Effector memory CD8-positive, alpha-beta T cell (primary cell): Measurements from ENCODE around the gene VMO1.

Experiments
- ATAC-seq: fragments of 150-1000 bp; cut with Tn5 transposase; replicated peaks from 2 replicates; pipeline ENCODE4 v1.10.0; 2021; ENCODE audit warnings: mild to moderate bottlenecking, moderate library complexity
- DNase-seq, 3 experiments: peaks; one replicate each; pipeline ENCODE4 v3.0.0; 2021
- H3K27ac Mint-ChIP-seq, 2 donors: one replicate each; pipeline ENCODE4 v1.8.0; 2022; ENCODE audit warnings: mild to moderate bottlenecking in 2 of 2, mixed read lengths in 2 of 2, moderate library complexity in 2 of 2
- H3K27me3 Mint-ChIP-seq, 2 donors: one replicate each; pipeline ENCODE4 v1.8.0; 2022; ENCODE audit warnings: mixed read lengths in 2 of 2
- H3K36me3 Mint-ChIP-seq: one replicate; pipeline ENCODE4 v1.8.0; 2022; ENCODE audit warnings: mild to moderate bottlenecking, moderate library complexity, mixed read lengths; ENCODE audit not compliant: insufficient read depth
- H3K4me1 Mint-ChIP-seq, 2 donors: one replicate each; pipeline ENCODE4 v1.8.0; 2022; ENCODE audit warnings: low read depth in 2 of 2, mixed read lengths in 2 of 2
- H3K4me3 Mint-ChIP-seq, 2 donors: one replicate each; pipeline ENCODE4 v1.8.0; 2022; ENCODE audit warnings: mild to moderate bottlenecking in 2 of 2, mixed read lengths in 2 of 2, moderate library complexity in 2 of 2
- H3K9me3 Mint-ChIP-seq, 2 donors: one replicate each; pipeline ENCODE4 v1.8.0; 2022; ENCODE audit warnings: mixed read lengths in 2 of 2

The VMO1 gene

DNA sequence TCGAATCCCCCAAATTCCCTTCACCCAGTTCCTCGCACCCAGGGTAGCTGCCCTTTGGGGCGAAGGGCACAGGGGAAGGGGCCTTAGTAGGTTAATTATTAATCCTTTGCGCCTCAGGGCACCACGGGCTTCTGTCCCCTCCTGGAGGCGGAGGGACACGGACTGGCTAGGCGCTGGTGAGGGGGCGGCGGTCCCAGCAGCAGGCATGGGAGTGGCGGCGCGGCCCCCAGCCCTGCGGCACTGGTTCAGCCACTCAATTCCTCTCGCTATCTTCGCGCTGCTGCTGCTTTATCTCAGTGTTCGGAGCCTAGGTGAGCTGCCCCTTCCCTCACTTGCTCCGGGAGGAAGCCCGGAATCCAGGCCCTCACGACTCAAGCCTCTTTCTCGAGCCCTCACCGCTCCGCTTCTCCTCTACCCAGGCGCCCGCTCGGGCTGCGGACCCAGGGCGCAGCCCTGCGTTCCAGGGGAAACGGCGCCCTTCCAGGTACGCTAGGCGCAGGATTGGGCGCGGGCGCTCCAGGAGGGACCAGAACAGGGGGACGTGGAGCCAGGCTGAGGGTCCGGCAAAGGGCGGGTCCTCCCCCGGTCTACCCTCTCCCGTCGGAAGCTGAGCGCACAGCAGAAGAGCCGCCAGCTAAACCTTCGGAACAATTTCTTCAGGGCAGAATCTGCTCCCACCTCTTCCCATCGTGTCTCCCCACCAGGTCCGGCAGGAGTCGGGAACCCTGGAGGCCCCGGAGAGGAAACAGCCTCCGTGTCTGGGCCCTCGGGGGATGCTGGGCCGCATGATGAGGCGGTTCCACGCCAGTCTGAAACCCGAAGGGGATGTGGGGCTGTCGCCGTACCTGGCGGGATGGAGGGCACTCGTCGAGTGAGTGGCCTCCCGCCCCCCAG is 2.9 kb upstream of the VMO1 start, which contains the start of gene GLTPD2:
Gene GLTPD2, plus strand, starts transcription at position 158 of the 894 bp plus-strand sequence. Its CDS starts 48 bp downstream, at position 206.
- H3K4me3 Mint-ChIP-seq, result peak within 1 kb of the TSS; percentile 91
- ATAC-seq (no peak), DNase-seq (no peak)
- H3K4me1 Mint-ChIP-seq, result peaks cover 14 to 18% of the 10 kb centered on the region in 2 donors
- peak within 1 kb of the TSS; percentile 94 to 95 for H3K27ac Mint-ChIP-seq
- H3K27me3 Mint-ChIP-seq, result peaks cover 16 to 39% of the 10 kb centered on the region in 2 donors
- H3K9me3 Mint-ChIP-seq, result no peaks in the 10 kb centered on the region
- peaks cover 5% of the 10 kb centered on the region for H3K36me3 Mint-ChIP-seq

DNA sequence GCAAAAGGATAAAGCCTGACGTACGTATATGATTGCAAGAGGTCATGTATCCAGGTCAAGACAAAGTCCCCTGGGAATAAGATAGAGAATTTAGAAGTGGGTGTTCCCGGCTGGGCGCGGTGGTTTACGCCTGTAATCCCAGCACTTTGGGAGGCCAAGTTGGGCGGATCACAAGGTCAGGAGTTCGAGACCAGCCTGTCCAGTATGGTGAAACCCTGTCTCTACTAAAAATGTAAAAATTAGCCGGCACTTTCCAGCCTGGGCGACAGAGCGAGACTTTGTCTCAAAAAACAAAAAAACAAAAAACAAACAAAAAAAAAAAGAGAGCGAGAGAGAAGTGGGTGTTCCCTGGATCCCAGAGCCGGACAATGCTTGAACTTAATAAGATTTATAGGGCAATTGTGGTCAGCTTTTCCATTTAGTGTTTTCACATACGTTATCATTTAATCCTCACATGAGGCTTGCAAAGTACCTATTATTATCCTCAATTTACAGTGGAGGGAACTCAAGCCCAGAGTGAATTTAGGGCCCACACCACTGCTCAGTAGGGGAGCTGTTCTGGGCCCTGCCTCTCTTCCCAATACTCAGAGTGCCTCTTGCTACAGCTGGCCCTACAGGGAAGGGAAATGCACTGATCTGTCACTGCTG is 2.1 kb upstream of the VMO1 start:
- Mint-ChIP-seq H3K27me3 (peaks cover 23 to 46% of the 10 kb centered on the region in 2 donors), H3K27ac (peak overlapping the region; percentile 38 to 75), H3K4me3 (peak overlapping the region; percentile 66 to 91), H3K4me1 (peaks cover 14 to 18% of the 10 kb centered on the region in 2 donors), H3K36me3 (peaks cover 5% of the 10 kb centered on the region), H3K9me3 (no peaks in the 10 kb centered on the region)
- no peak for ATAC-seq
- no peak for DNase-seq

DNA sequence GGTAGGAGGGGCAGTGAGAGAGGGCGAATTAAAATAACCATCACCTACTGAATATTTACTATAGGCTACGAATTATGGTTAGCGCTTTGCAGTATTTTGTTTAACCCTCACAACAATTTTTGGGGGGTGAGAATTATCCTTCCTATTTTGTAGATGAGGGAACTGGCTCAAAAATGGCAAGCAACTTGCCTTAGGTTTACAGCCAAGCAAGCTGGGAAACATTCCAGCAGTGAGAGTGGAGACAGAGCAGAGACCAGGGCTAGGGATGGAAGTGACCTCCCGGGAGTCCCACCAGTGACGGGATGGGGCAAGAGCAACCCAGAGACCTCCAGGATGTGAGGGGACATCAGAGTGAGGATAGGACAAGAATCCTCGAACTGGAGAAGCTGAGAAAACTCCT is 352 bp upstream of the VMO1 start:
- DNase-seq (no peak), ATAC-seq (no peak)
- Mint-ChIP-seq H3K27me3 (peaks cover 32 to 58% of the 10 kb centered on the region in 2 donors), H3K4me3 (peak overlapping the region in 1 of 2 donors; percentile 24), H3K4me1 (peaks cover 19 to 21% of the 10 kb centered on the region in 2 donors), H3K27ac (no peak overlapping the region), H3K36me3 (peaks cover 5% of the 10 kb centered on the region), H3K9me3 (no peaks in the 10 kb centered on the region)

DNA sequence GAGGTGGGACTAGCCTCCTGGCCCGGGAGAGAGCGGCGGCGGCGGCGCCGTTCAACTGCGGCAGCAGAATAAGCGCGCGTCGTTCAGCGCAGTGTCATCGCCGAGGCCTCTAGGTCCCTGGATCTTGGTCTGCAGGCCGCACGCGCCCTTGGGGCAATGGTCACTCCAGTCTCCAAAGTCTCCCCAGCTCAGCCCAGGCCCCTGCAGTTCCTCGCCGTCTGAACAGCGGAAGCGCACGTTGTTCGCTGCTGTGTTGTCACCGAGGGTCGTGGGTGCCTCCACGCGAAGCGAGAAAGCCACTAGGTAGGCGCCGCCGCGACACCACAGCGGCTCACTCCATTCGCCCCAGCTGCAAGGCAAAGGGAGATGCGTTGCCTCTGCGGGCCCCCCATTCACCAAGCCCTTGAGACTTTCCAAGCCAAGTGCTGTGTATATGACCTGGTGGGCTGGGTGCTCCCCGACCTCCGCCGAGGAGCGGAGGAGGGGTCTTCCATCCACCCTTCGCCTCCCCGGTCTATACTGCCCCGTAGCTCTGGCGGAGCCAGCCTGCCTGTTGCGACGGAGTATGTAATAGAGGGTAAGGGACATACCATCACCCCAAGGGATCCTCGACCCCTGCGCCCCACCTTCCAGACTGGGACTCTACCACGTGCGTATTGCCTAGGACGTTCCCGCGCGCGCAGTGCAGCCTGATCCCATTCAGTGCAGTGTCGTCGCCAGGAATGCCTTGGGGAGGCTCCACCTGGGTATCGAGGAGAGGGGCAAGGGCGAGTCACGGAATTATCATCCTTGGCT is 656 bp downstream of the VMO1 start:
- Mint-ChIP-seq H3K9me3 (no peaks in the 10 kb centered on the region), H3K36me3 (peaks cover 4% of the 10 kb centered on the region), H3K4me3 (peak overlapping the region; percentile 31 to 33), H3K27me3 (peaks cover 36 to 64% of the 10 kb centered on the region in 2 donors), H3K27ac (no peak overlapping the region), H3K4me1 (peaks cover 15 to 18% of the 10 kb centered on the region in 2 donors)
- no peak for DNase-seq
- no peak for ATAC-seq

DNA sequence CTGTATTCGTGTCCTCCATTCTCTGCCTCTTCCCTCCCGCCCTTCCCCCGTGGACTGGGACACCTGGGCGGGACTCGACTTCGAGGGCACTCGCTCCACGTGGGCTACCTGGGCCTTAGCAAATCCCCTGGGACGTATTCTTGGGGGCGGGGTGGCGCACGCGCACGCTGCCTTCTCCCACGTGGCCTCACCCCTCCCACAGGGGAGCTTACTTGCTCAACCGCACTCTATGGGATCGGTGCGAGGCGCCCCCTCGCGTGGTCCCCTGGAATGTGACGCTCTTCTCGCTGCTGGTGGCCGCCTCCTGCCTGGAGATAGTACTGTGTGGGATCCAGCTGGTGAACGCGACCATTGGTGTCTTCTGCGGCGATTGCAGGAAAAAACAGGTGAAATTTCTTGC is 3.5 kb downstream of the VMO1 start:
- peaks cover 9 to 15% of the 10 kb centered on the region in 2 donors for H3K4me1 Mint-ChIP-seq
- ATAC-seq (peak; percentile 24), DNase-seq (no peak)

DNA sequence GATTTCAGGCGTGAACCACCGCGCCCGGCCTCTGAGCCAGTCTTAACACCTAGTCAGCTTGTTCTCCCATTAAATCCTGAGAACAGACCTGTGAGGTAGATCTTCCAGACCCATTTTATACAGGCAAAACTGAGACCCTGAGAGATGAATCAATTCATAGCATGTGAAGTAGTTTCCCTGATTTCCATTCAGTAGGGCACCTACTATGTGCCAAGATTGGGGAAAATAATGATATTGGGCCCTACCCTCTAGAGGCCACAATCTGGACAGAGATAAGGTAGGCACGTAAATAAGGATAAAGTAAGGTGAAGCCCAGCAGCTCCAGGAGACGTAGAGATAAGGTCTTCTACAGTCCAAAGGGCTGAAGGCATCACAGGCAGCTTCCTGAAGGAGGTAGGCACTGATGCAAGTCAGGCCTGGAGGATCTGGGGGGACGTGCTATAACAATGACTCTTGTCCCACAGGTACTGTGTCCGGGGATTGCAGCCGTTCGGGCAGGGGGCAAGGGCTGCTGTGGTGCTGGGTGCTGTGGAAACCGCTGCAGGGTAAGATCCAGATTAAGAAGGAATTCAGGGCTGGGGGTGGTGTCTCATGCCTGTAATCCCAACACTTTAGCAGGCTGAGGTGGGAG is 5.7 kb downstream of the VMO1 start:
- Mint-ChIP-seq H3K9me3 (no peaks in the 10 kb centered on the region), H3K36me3 (no peaks in the 10 kb centered on the region), H3K27ac (no peak overlapping the region), H3K4me3 (no peak overlapping the region), H3K27me3 (peaks cover 34 to 49% of the 10 kb centered on the region in 2 donors), H3K4me1 (peaks cover 4 to 5% of the 10 kb centered on the region in 2 donors)
- DNase-seq, result no peak
- no peak for ATAC-seq

More for the DNA sequence above, 3.5 kb downstream of the VMO1 start:
- Mint-ChIP-seq H3K27me3 (peaks cover 47 to 71% of the 10 kb centered on the region in 2 donors), H3K9me3 (no peaks in the 10 kb centered on the region), H3K4me3 (no peak overlapping the region), H3K36me3 (no peaks in the 10 kb centered on the region), H3K27ac (no peak overlapping the region)

DNA sequence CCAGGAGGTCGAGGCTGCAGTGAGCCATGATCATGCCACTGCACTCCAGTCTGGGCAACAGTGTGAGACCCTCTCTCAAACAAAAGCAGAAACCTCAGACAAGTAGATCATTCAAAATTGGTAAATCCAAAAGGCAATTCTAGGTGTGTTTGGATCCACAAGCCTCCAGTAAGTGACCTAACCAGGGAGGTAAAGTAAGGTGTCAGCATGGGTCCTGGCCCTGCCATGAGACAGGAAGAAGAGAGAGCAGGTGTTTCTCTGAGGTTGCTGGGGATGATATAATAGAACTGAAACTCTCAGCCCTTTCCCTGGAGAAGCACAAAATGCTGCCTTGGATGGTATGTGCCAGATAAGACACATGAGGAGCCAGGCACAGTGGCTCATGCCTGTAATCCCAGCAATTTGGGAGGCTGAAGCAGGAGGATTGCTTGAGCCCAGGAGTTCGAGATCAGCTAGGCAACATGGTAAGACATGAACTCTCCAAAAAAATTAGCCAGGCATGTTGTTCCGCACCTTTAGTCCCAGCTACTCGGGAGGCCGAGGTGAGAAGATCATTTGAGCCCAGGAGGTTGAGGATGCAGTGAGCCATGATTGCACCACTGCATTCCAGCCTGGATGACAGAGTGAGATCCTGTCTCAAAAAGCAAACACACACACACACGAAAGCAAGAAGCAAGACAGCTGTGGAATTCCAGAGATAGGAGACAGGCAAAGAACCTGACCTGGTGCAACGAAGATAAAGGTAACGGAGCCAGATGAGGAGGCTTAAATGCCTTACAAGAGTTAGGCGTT is 8.0 kb downstream of the VMO1 start:
- Mint-ChIP-seq H3K27ac (peak overlapping the region in 1 of 2 donors; percentile 6), H3K4me3 (no peak overlapping the region), H3K27me3 (peaks cover 32 to 38% of the 10 kb centered on the region in 2 donors), H3K36me3 (no peaks in the 10 kb centered on the region), H3K9me3 (no peaks in the 10 kb centered on the region), H3K4me1 (peaks cover 3 to 4% of the 10 kb centered on the region in 2 donors)
- DNase-seq, result no peak
- ATAC-seq, result no peak

DNA sequence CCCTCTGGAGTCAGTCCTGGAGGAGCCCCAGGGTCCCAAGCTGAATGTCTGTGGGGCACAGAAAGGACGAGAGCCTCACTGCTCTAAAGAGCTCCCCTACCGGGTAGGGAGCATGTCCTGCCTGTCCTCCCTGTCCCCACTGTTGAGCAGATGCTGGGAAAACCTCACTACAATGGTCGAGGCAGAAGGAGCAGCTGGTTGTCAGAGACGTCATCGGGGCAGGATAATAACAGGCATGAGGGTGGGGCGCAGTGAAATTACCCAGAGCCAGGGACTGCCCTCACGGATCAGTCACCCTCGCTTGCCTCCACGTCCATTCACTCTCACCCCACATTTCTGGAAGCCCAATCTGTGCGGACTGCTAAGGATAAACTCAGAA is 13.9 kb downstream of the VMO1 start:
- peaks cover 4% of the 10 kb centered on the region for H3K36me3 Mint-ChIP-seq
- peaks cover 17 to 40% of the 10 kb centered on the region in 2 donors for H3K27me3 Mint-ChIP-seq
- no peak for DNase-seq
- no peaks in the 10 kb centered on the region for H3K9me3 Mint-ChIP-seq
- H3K4me3 Mint-ChIP-seq, result no peak overlapping the region
- no peak overlapping the region for H3K27ac Mint-ChIP-seq
- peaks cover 5 to 6% of the 10 kb centered on the region in 2 donors for H3K4me1 Mint-ChIP-seq
- no peak for ATAC-seq

DNA sequence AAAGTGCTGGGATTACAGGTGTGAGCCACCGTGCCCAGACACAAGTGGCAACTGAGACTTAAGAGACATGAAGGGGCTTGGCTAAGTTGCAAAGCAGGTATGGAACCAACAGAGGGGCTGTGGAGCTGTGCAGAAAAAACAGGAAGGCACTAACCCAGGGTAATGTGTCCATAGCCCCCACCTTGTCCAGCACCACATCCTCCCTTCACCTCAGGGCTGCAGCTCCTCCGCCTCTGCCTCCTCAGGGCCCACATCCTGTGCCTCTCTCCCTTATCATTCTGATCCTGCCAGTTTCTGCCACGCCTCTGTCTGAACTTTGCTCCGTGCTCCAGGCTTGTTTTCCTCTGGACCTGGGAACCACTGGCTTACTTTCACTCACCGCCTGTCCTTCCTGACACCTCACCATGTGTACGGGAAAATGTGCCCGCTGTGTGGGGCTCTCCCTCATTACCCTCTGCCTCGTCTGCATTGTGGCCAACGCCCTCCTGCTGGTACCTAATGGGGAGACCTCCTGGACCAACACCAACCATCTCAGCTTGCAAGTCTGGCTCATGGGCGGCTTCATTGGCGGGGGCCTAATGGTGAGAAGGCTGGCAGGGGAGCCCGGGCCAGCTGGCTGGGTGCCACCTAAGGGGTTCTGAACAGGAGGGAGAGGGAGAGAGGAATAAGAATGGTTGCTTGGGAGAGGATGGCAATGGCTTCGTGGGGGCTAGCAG is 14.5 kb downstream of the VMO1 start, which contains the start of gene TM4SF5:
Gene TM4SF5, plus strand, starts transcription at position 368 of the 716 bp plus-strand sequence. Its CDS starts 37 bp downstream, at position 405.
- DNase-seq (no peak), ATAC-seq (peak; percentile 36)
- Mint-ChIP-seq H3K36me3 (peaks cover 6% of the 10 kb centered on the region), H3K9me3 (no peaks in the 10 kb centered on the region), H3K27me3 (peaks cover 17 to 40% of the 10 kb centered on the region in 2 donors), H3K27ac (no peak within 1 kb of the TSS), H3K4me1 (peaks cover 5 to 6% of the 10 kb centered on the region in 2 donors), H3K4me3 (peak within 1 kb of the TSS in 1 of 2 donors; percentile 2)

DNA sequence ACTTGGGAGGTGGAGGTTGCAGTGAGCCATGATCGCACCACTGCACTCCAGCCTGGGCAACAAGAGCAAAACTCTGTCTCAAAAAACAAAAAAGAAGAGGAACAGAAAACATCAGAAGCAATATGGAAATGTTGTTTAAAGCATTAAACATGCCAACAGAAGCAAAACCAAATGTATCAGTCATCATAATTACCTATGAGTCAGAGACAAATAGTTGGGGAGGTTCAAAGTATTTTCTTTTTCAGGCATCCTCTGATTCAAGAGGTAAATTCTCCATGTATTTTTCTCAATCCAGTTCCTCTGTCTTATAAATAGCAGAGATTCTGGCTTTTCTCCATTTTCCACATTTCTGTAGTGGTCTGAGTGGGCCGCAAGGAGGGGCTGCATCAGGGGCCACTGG is 16.5 kb downstream of the VMO1 start:
- ATAC-seq, result no peak
- H3K4me3 Mint-ChIP-seq, result no peak overlapping the region
- H3K27me3 Mint-ChIP-seq, result peaks cover 17 to 40% of the 10 kb centered on the region in 2 donors
- no peaks in the 10 kb centered on the region for H3K9me3 Mint-ChIP-seq
- no peak overlapping the region for H3K27ac Mint-ChIP-seq
- H3K4me1 Mint-ChIP-seq, result peaks cover 5 to 6% of the 10 kb centered on the region in 2 donors
- peaks cover 6% of the 10 kb centered on the region for H3K36me3 Mint-ChIP-seq
- no peak for DNase-seq

DNA sequence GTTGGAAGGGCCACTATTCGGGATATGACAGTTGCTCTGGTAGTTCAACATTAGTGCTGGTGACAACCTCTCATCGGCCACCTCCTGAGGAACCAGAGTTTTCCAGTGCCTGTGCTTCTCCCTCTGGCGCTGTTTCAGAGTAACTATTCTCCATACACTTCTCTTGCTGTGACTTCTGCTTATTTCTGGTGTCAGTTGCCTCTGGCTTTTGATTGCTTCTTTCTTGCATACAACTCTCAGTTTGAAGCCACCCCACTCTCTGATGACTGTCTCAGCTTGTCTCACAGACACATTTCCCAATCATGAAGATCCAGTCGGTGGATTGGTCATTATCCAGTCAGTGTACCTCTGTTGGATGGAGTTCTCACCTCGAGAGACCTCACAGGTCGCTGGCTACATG is 17.9 kb downstream of the VMO1 start:
- H3K4me3 Mint-ChIP-seq, result no peak overlapping the region
- no peaks in the 10 kb centered on the region for H3K9me3 Mint-ChIP-seq
- H3K4me1 Mint-ChIP-seq, result peaks cover 5 to 6% of the 10 kb centered on the region in 2 donors
- H3K27ac Mint-ChIP-seq, result no peak overlapping the region
- DNase-seq (no peak), ATAC-seq (no peak)
- H3K27me3 Mint-ChIP-seq, result peaks cover 10 to 30% of the 10 kb centered on the region in 2 donors
- H3K36me3 Mint-ChIP-seq, result peaks cover 6% of the 10 kb centered on the region
